HG02623 (cell line): ENCODE results near the gene TSPAN12.

Experiments
- ATAC-seq: cut with Tn5 transposase; IDR thresholded peaks from one replicate; pipeline ENCODE4 v1.9.1; 2021; ENCODE audit warnings: moderate library complexity; ENCODE audit not compliant: unreplicated experiment

Gene TSPAN12

DNA sequence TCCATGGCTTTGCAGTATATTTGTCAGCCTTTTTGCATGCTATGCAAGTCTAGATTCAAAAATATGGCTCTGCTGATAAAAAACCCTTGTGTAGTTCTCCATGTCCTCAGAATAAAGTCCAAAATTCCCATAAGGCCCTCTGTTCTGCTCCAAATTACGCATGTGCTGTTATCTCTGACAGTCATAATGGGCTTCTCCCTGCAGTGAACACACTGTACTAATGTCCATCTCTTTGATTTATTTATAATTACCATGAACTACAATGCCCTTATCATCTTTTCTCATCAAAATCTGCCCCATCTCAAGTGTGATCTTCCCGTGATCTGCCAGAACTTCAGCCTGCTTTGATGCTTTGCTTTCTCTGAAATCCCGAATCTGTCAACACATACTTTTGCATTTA lies 87.7 kb downstream of the TSPAN12 start:
- ATAC-seq = no peak

DNA sequence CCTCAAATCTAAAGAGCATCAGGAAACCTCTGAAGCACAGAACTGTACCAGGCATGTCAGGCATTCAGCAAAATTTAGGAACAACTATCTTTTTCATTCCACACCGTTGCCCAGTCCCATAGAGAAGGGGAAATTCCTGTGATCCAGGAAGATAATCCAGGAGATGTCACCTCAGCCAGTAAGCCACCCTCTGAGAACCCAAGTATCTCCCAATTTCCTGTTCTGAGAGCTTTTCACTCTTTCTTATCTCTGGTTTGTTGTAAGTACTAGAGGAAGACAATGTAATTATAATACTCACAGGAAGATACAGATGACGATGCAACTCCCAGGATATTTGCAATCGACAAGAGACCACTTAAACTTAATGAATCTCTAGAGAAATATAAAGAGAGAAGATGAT lies 97.1 kb downstream of the TSPAN12 start:
- no peak for ATAC-seq

DNA sequence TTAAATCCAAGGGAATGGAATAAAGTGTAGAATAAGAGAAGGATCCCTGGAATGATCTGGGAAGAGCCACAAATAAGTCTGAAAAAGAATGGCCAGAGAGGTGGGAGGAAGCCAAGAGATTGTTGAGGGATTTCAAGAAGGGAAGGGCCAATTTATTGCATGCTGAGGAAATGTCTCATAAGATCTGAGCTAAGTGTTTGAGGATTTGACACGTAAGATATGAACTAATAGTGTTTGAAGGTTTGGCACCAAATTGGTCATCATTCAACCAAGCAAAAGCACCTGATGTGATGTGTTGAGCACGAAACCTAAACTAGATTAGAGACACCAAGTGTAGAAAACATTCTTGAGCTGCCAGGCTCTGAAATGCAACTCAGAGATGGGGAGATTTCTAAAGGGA lies 97.9 kb downstream of the TSPAN12 start:
- peak; percentile 63 for ATAC-seq

DNA sequence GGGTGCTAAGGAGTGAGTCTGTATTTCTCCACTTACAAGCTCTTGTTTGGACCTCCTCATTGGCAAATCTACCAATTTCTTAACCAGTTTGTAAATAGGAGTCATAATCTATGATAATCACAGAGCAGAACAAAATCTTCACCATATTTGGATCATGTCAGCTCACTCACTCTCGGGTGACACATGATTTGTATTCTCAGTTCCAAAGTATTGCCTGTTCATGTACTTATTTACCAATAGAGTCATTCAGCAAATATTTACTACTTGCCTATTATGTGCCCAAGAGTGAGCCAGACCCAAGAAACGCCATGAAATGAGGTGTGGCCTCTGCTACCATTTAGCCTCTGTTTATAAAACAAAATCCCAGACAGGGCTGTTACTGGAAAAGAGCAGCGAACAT lies 114.8 kb downstream of the TSPAN12 start:
- no peak for ATAC-seq

DNA sequence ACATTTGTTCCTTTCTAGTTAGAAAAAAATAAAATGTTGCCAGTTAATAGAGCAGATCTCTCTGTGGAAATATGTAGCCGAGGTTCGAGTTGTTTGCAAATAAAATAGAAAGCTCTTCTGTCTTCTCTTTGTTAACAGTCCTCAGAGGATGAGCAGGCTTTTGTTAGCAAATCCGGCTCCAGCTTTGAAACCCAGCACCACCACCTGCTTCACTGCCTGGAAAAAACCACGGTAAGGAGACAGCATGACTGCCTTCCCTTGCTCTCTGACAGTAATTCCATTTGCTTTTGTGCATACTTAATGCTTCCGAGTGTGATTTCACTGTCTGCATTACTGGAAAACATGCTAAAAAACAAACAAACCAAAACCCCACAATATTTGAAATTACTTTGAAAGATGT lies 115.6 kb downstream of the TSPAN12 start:
- no peak for ATAC-seq

DNA sequence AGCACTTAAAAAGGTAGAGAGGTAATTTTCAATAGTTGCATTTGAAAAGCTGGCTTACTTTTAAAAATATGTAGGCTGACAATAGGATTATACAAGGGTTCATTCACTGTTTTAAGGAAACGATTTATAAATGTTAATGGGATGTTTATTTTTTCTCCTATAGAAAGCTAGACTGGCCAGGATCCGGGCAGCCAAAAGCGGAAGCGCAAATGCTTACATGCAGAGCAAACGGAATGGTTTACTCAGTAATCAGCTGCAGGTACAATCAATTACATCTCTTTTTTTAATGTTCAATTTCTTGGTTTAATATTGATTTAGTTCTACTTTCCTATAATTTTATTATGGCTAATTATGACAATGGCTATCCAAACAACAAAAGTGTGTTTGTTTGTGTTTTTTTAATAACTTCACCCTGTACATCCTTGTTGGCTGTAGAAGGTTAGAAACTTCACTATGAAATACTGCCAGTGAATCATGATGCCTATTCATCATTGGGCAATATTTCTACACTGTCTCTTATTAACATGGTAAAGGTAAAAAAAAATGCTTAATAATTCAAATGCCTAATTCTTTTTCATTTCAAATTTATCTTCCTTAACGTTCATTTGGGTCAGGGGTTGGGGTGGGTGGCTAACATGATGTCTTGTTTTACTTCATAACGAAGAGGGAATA lies 116.4 kb downstream of the TSPAN12 start:
- ATAC-seq = no peak

DNA sequence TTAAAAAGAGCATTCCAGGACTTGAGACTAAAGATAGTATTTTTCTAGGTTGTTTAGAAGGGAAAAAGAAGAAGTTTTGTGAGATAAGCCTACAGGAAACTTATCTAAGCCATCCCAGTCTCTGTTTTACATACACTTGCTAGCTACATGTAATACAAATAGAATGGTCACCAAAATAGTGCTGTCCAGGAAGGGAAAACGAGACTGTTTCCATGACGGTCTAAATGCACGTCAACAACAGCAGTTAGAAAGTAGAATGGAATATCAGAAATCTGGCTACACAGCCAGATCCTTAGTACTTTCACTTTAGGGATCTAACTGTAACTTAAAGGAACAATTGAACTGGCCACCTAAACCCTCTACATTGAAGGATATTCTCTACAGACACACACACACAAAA lies 117.6 kb downstream of the TSPAN12 start:
- ATAC-seq = no peak

DNA sequence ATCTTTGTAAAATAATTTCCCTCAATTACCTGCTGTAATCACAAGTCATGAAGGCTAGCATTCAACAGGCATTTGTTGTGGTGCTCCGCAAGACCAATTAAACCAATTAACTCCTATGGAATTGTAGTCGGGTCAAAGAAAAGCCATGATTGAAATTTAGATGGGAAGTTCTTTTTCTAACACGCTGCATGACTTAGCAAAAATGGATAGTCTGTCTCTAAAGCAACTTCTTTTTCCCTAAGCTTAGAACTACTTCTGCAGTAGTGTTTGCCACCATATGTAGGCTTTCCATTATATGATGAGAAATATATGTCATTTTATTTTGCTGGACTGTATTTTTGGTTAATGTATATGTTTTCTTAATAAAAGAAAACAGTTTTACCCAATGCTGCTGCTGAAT lies 119.1 kb downstream of the TSPAN12 start:
- no peak for ATAC-seq
